NCI-H510A treated with DMSO at 0.1 percent for 48 hours (cell line): ENCODE measurements around the gene ZCCHC3.
"Not testable (repeated sequence)": the region's sequence is repeated elsewhere in the genome, so short reads cannot be mapped to it uniquely, and the experiment has no call there.

ENCODE experiments used
- DNase-seq: peaks from one replicate; lab custom pipeline; 2025; lab: John Stamatoyannopoulos, UW

The ZCCHC3 gene, protein sequence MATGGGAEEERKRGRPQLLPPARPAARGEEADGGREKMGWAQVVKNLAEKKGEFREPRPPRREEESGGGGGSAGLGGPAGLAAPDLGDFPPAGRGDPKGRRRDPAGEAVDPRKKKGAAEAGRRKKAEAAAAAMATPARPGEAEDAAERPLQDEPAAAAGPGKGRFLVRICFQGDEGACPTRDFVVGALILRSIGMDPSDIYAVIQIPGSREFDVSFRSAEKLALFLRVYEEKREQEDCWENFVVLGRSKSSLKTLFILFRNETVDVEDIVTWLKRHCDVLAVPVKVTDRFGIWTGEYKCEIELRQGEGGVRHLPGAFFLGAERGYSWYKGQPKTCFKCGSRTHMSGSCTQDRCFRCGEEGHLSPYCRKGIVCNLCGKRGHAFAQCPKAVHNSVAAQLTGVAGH

GRCh38 chr20:297098-297924 is at the start of gene ZCCHC3:
TSS of gene ZCCHC3 (plus strand) at chr20:297570. CDS start at chr20:297587, 17 bp downstream.
- DNase-seq: peak; percentile 91

DNA sequence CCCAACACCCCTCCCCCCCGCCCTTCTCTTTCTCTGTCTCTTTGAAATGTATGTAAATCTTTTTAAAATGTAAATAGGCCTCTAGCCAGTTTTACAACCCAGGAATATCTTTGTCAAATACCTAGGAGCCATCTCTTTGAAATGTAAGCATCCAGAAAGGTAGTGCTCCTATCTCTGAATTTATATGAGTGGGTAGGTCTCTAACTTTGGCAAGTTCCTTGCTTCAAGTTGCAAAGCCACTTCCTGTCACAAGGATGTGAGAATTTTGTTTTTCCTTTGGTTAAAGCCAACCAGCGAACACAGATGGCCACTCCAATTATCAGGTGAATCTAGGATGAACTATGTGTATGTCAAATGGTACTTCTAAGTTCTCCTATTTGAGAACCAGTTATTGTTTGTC is 46.0 kb upstream of the ZCCHC3 start:
- no peak for DNase-seq

GRCh38 chr20:252801-253200 is 44.6 kb upstream of the ZCCHC3 start:
- DNase-seq: no peak

DNA sequence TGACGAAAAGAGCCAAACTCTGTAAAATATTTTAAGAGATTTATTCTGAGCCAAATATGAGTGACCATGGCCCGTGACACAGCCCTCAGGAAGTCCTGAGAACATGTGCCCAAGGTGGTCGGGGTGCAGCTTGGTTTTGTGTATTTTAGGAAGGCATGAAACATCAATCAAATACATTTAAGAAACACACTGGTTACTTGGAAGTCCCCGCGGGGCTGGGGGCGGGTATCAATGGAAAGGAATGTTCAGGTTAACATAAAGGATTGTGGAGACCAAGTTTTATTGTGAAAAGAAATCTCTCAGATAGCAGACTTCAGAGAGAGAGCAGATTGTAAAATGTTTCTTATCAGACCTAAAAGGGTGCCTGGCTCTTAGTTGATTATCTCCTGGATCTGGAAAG is 43.9 kb upstream of the ZCCHC3 start:
- not testable (repeated sequence) for DNase-seq

DNA sequence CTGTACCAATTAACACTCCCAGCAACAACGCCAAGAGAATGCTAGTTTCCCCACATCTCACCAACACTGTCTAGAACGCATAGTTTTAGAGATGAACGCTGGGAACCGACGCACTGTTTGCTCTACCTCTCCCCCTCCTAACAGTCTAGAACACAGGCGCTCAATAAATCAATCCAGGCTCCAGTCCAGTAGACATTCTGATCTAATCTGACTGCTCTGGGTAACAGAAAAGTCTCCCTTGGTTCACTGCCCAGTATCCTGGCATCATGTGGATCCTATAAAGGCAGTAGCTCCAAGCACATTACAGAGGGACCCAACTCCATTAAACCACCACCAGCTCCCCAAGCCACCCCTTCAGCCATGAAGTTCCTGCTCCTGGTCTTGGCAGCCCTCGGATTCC is 40.0 kb upstream of the ZCCHC3 start, which contains the start of gene DEFB132:
TSS of gene DEFB132 (plus strand) at position 306 of the 400 bp plus-strand sequence. CDS start at position 361, 55 bp downstream.
- no peak for DNase-seq

- no peak for DNase-seq
Observed at GRCh38 chr20:258269-258858, 39.0 kb upstream of the ZCCHC3 start.

DNA sequence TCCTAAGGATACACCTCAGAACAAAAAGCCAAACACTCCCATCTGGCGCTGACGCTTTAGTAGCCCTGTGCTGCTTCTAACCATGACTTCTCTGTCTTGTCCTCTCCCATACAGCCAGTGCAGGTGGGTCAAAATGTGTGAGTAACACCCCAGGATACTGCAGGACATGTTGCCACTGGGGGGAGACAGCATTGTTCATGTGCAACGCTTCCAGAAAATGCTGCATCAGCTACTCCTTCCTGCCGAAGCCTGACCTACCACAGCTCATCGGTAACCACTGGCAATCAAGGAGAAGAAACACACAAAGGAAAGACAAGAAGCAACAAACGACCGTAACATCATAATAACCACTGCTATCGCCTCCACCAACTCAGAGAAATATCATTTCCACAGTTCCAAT is 38.4 kb upstream of the ZCCHC3 start:
- peak; percentile 5 for DNase-seq

DNA sequence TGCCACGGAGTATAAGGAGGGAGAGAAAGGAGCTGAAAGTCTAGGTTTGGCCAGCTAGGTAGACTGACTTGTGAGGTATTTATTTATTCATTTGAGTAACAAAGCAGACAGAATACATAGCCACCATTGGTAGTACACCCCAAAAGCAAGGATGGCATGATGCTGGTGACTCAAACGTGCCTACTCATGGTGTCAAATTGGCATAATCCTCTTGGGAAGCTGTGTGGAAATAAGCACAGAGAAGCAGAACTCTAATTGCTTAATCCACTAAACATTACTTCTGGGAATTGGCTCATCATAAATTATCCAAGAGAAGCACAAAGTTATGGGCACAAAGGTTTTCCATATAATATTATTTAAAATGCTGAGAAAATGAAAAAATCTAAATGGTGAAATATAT is 37.4 kb upstream of the ZCCHC3 start:
- DNase-seq: no peak

DNA sequence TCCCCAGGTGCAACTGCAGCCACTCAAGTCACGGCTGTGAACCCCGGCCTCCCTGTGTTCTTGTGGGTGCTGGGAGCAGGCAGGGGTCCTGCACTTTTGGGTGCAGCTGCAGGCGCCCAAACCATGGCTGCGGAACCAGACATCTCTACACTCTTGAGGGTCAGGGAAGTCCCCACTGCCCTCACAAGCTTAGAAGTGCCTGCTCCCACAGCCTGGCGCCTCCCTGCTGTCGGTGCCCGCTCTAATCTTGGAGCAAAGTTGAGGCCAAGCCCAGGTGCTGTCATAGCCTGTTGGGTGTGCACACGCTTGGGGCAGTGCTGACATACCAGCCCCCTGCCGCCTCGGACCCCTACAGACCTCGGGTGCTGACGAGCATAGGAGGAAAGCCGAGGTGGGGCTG is 33.7 kb upstream of the ZCCHC3 start:
- no peak for DNase-seq

- peak; percentile 72 for DNase-seq
Observed at GRCh38 chr20:266596-267562, 30.5 kb upstream of the ZCCHC3 start.

- no peak for DNase-seq
Observed at GRCh38 chr20:270517-270916, 26.9 kb upstream of the ZCCHC3 start.

GRCh38 chr20:271069-271468 is 26.3 kb upstream of the ZCCHC3 start:
- no peak for DNase-seq

DNA sequence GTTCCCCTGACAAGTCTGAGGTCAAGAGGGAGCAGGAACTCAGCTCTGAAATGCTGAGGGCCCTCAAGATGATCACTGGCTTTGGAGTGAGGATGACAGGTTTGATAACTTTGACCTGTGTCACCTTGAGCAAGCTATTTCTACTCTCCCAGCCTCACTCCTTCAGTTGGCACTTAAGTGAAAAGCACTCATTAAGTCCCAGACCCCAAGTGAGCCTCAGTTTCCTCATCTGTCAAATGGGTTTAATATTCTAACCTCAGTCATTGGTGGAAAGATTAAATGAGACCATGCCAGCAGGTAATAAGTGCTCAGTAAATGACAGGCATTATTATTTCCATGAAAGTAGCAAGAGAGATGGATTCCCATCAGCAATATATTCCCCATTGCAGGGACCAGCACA is 25.8 kb upstream of the ZCCHC3 start:
- DNase-seq: no peak

DNA sequence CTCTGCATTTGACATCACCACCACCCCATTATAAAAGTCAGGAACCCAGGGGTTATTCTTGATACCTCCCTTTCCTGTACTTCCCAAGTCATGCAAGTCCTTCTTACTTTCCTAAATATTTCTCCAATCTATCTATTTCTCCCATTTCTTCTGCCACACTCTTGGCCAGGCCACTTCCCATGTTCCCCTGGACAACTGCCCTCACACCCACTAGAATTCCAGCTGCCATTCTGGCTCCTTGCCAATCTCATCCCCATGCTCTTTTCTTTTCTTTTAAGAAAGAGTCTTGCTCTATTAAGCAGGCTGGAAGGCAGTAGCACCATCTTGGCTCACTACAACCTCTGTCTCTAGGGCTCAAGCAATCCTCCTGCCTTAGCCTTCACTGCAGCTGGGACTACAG is 24.7 kb upstream of the ZCCHC3 start:
- DNase-seq: no peak

DNA sequence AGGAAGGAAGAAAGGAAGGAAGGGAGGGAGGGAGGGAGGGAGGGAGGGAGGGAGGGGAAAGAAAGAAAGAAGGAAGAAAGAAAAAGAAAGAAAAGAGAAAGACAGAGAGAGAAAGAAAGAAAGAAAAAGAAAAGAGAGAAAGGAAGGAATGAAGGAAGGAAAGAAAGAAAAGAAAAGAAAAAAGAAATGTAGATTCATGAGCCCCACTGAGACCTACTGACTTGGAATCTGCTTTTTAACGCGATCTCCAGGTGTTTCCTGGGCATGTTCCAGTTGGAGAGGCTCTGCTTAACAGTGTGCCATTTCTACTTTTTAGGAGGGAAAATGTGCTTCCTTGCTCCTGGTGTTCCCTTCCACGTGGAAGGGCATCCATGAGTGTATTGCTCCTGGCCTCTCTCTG is 23.5 kb upstream of the ZCCHC3 start:
- DNase-seq: no peak

GRCh38 chr20:275791-276190 is 21.6 kb upstream of the ZCCHC3 start:
- DNase-seq: no peak

DNA sequence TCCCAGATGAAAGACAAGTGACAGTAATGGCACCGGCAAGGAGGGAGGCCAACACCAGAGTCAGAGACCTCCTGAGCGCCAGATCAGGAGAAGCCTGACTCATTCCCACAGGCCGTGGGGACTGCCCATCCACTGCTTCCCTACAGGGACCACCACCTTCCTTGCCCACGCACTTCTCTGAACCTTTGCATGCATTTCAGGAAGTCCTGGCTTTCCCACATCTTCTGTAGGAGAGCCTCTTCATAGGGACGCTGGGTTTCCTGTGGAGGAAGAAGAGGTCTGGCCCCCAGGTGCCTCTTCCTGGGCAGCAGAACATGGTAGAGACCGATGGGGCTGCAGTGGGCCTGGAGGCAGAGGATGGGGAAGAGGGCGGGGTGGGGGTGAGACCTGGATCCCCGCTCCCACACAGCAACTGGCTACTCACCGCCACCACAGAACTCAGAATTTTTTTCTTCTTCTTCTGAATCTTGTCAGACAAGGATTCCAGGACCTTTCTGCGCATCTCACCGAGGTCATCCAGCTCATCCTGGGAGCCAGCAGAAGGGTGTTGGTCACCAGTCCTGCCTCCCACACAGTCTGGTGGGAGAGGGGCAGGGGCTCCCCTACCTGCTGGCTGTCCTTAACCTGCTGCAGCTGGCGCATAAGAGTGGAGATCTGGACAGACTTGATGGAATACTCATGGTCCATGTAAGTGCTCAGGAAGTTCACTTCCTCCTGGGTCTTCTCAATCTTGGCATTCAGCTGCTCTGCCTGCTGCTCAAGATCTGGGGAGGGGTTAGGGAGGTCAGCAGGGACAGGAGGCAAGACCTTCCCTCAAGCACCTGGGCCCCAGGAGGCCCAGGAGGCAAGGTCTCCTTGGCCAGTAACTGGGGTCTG is 20.5 kb upstream of the ZCCHC3 start:
- DNase-seq: no peak

DNA sequence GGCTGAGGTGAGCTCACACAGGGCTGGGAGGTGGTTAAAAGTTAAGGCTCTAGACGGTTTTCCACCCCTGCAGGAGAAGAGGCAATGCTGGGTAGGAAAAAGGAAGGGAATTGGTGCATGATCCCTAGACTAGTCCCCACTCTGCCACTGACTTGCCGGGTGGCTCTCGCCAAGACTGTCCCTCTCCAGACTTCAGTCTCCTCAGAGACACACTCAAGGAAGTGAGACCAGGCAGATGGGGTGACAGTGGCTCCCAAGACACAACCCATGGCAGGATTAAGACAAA is 19.9 kb upstream of the ZCCHC3 start:
- DNase-seq: no peak

- no peak for DNase-seq
Observed at GRCh38 chr20:278181-278580, 19.2 kb upstream of the ZCCHC3 start.

DNA sequence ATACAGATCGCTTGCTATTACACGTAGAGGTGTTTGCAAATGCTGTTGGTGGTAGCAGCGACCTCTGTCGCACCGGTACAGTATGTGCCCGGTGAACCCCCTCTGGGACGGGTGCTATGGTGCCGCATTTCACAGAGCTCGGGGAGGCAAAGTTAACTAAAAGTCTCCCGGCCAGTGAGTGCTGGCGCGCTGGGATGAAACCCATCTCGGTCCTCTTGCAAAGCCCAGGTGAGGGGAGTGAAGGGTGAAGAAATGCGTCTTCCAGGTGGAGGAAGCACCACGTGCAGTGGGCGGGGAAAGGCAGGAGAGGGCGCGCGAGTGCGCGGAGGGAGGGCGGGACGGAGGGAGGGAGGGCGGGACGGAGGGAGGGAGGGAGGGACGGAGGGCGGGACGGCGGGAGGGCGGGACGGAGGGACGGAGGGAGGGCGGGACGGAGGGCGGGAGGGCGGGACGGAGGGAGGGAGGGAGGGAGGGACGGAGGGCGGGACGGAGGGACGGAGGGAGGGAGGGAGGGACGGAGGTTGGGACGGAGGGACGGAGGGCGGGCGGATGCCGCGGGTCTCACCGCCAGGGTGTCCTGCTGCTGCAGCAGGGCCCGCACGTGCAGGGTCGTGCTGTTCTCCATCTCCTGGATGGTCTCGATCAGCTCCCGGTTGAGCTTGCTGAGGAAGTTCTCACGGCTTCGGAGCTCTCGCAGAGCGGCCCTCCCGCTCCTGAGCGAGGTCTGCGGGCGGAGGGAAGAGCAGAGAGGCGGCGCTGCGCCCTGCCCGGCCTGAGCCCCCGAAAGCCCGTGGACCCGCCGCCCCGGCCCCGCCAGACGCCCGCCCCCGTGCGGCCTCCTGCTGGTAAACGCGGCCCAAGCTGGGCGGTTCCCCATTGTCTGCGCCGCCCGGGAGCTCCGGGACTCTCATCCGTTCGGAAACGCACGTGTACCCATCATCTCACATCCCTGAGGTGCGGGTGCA is 18.5 kb upstream of the ZCCHC3 start:
- no peak for DNase-seq
